ENCODE data around the gene POLDIP3. TPM values are rescaled to one million over a fixed set of nuclear protein-coding genes. Genes with fewer than 3 reads are reported as not detected.

The POLDIP3 gene
- total and polyA plus RNA-seq, 2 donors (not counting 3 experiments of a cell fraction or from before 2014, with no cell fraction given): 29.3 to 60.4 TPM

DNA sequence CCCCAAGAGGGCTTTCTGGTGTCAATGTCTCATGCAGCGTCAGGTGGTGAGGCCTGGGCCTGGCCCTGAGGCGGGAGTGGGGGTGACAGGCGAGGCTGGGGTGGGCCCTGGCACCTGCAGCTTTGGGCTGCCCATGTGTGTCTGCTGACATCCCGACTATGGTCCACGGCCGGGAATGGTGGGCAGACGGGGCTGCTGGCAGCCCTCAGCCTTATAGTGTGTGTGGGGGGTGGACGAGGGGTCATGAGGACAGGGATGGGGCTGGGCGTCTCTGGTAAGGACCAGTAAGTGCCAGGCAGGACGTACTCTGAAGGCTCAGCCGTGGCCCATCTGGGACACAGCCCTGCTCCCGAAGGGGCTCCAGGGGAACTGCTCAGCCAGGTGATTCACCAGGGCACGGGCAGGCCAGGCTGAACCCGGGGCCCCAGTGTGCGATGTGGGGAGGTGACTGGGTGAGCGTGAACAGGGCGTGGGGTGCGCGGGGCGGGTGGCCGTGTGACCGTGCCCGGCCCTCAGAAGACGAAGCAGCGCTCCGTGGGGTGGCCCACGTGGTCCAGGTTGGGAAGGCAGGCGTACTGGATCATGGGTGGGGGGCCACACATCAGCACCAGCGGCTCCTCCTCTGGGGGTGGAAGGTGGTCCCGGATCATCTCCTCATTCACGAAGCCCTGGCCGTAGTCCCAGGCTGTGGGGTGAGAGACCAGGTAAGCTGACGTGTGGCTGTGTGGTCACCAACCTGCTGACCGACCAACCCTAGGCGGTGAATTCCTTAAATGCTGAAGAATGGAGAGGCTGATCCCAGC is 4.8 kb upstream of the POLDIP3 start:
- dilution Hi-C loops (cut with MboI; ENCODE audit: extremely low pct_ligation_motif_present, low sequenced_read_pairs) (no loop called here), intact Hi-C loops (cut with micrococcal nuclease) (loop anchor here (5.0 kb wide), 1 partner anchor 103 kb away; the partner anchor contains the start of gene A4GALT)
- no peak overlapping the region for H3K9ac ChIP-seq (replicated peaks; ENCODE audit: extremely low read depth, insufficient read depth, low read length)
- H3K4me1 ChIP-seq (ENCODE audit: control insufficient read depth, extremely low read depth, insufficient read depth, low read length): peaks cover 4% of the 10 kb centered on the region
- no peaks in the 10 kb centered on the region for H3K9me3 ChIP-seq (replicated peaks; ENCODE audit: control insufficient read depth, insufficient read depth, low read length)
- FAIRE-seq (no peak), DNase-seq (ENCODE audit: low read depth, low spot score) (no peak)
- H4K20me1 ChIP-seq (replicated peaks; ENCODE audit: control insufficient read depth, extremely low read depth, insufficient read depth, low read length): no peaks in the 10 kb centered on the region
- POLR2A ChIA-PET: no interaction called here
- no peaks in the 10 kb centered on the region for H3K27me3 ChIP-seq (ENCODE audit: control insufficient read depth in 2 of 2, insufficient read depth in 2 of 2, low read length in 2 of 2)
- H2AFZ ChIP-seq (ENCODE audit: low read depth, low read length): no peak overlapping the region
- H3K4me2 ChIP-seq (ENCODE audit: insufficient read depth, low read length): no peak overlapping the region
- H3K27ac ChIP-seq (ENCODE audit: insufficient read depth, low read depth, low read length): no peak overlapping the region
- TF ChIP-seq FOS (IDR thresholded peaks at IDR 0.05; ENCODE audit: borderline replicate concordance, insufficient read depth, low read length): no peak
- TF ChIP-seq POLR2A (IDR thresholded peaks at IDR 0.05; ENCODE audit: low read depth, low read length): no peak
- no peak for TF ChIP-seq JUN (IDR thresholded peaks at IDR 0.05; ENCODE audit: borderline replicate concordance, insufficient read depth, insufficient read length, low read depth)
- no peak for TF ChIP-seq CTCF (IDR thresholded peaks at IDR 0.05; ENCODE audit: extremely low read depth in 1 of 2, insufficient read depth in 1 of 2, low read depth in 1 of 2, low read length in 2 of 2)
- no peak for TF ChIP-seq GATA2 (IDR thresholded peaks at IDR 0.05; ENCODE audit: insufficient read depth, insufficient read length, low read depth, low read length)
- no peak for TF ChIP-seq MAX (IDR thresholded peaks at IDR 0.05; ENCODE audit: insufficient read depth, insufficient read length)
- TF ChIP-seq EZH2 (IDR thresholded peaks at IDR 0.05; ENCODE audit: borderline replicate concordance, low read depth, low read length, severe bottlenecking): no peak
- no peak for TF ChIP-seq POLR2AphosphoS5 (IDR thresholded peaks at IDR 0.05; ENCODE audit: insufficient read depth, low read depth, low read length)
- TF ChIP-seq MYC (IDR thresholded peaks at IDR 0.05; ENCODE audit: low read depth, low read length): no peak
- no peaks in the 10 kb centered on the region for H3K9me1 ChIP-seq (replicated peaks; ENCODE audit: control insufficient read depth, extremely low read depth, insufficient read depth, low read length)
- TSS peak; percentile 66 for BruUV-seq (replicated peaks)
- H3K4me3 ChIP-seq (replicated peaks in 1 of 3; ENCODE audit: insufficient read depth in 1 of 3, low read depth in 1 of 3, low read length in 3 of 3): no peak overlapping the region
- H3K36me3 ChIP-seq (ENCODE audit: control insufficient read depth in 2 of 2, extremely low read depth in 1 of 2, insufficient read depth in 2 of 2, low read length in 2 of 2): peaks cover 2 to 13% of the 10 kb centered on the region in 2 experiments
- H3K79me2 ChIP-seq (ENCODE audit: control insufficient read depth, insufficient read depth, low read length): no peaks in the 10 kb centered on the region
- CTCF ChIA-PET: interaction anchor here (1.4 kb wide), 1 partner anchor 200 kb away, joined by 4 read pairs; no protein-coding TSS in a partner anchor
